ENCODE results near the gene ARPC5.

Gene ARPC5

GRCh38 chr1:183609759-183610452 is 25.7 kb downstream of the ARPC5 start:
- DNase-seq (ENCODE audit: low read depth), result no peak

- DNase-seq (ENCODE audit: low read depth), result no peak
These were observed 26.3 kb downstream of the ARPC5 start for GRCh38 chr1:183609313-183609712.

GRCh38 chr1:183607322-183607980 is 28.1 kb downstream of the ARPC5 start:
- no peak for DNase-seq (ENCODE audit: low read depth)

GRCh38 chr1:183605904-183606303 is 29.7 kb downstream of the ARPC5 start:
- DNase-seq (ENCODE audit: low read depth), result no peak

GRCh38 chr1:183604815-183605214 is 30.8 kb downstream of the ARPC5 start:
- no peak for DNase-seq (ENCODE audit: low read depth)

- no peak for DNase-seq (ENCODE audit: low read depth)
These were observed 31.4 kb downstream of the ARPC5 start for GRCh38 chr1:183604038-183604808.

GRCh38 chr1:183602510-183602909 is 33.1 kb downstream of the ARPC5 start:
- DNase-seq (ENCODE audit: low read depth), result no peak

- DNase-seq (ENCODE audit: low read depth), result no peak
These were observed 34.9 kb downstream of the ARPC5 start for GRCh38 chr1:183600634-183601033.

- DNase-seq (ENCODE audit: low read depth), result no peak
These were observed 35.4 kb downstream of the ARPC5 start for GRCh38 chr1:183600136-183600535.

GRCh38 chr1:183598386-183598785 is 37.2 kb downstream of the ARPC5 start:
- no peak for DNase-seq (ENCODE audit: low read depth)

GRCh38 chr1:183597656-183598347 is 37.8 kb downstream of the ARPC5 start:
- no peak for DNase-seq (ENCODE audit: low read depth)

- DNase-seq (ENCODE audit: low read depth), result no peak
These were observed 39.1 kb downstream of the ARPC5 start for GRCh38 chr1:183596500-183596899.

GRCh38 chr1:183595537-183595936 is 40.0 kb downstream of the ARPC5 start:
- DNase-seq (ENCODE audit: low read depth), result no peak

- no peak for DNase-seq (ENCODE audit: low read depth)
These were observed 42.2 kb downstream of the ARPC5 start for GRCh38 chr1:183593356-183593755.

GRCh38 chr1:183592733-183593132 is 42.9 kb downstream of the ARPC5 start:
- no peak for DNase-seq (ENCODE audit: low read depth)

GRCh38 chr1:183590244-183591191 is 45.1 kb downstream of the ARPC5 start, which contains the start of gene NCF2:
TSS of gene NCF2 (minus strand) at chr1:183590459. CDS start at chr1:183590329, 130 bp downstream.
- no peak for DNase-seq (ENCODE audit: low read depth)

- no peak for DNase-seq (ENCODE audit: low read depth)
These were observed 45.7 kb downstream of the ARPC5 start for GRCh38 chr1:183589874-183590243.

GRCh38 chr1:183589384-183589783 is 46.2 kb downstream of the ARPC5 start:
- DNase-seq (ENCODE audit: low read depth), result no peak

GRCh38 chr1:183588827-183589226 is 46.8 kb downstream of the ARPC5 start:
- no peak for DNase-seq (ENCODE audit: low read depth)

- DNase-seq (ENCODE audit: low read depth), result no peak
These were observed 48.7 kb downstream of the ARPC5 start for GRCh38 chr1:183586926-183587325.

GRCh38 chr1:183586455-183586854 is 49.1 kb downstream of the ARPC5 start:
- no peak for DNase-seq (ENCODE audit: low read depth)

Data from activated T-helper 1 cell treated with Interleukin-2 at 50 U/mL for 16 hours (primary cell).